ENCODE data around the gene DAPK2.

Gene DAPK2

GRCh38 chr15:63943829-63944680, 102.2 kb downstream of the DAPK2 start:
- no peak for DNase-seq (ENCODE audit: low read depth, low spot score)

- DNase-seq (ENCODE audit: low read depth, low spot score), result no peak
Observed at GRCh38 chr15:63942486-63943365, 103.6 kb downstream of the DAPK2 start.

- DNase-seq (ENCODE audit: low read depth, low spot score), result no peak
Observed at GRCh38 chr15:63941698-63942465, 104.4 kb downstream of the DAPK2 start.

- no peak for DNase-seq (ENCODE audit: low read depth, low spot score)
Observed at GRCh38 chr15:63940966-63941620, 105.2 kb downstream of the DAPK2 start.

GRCh38 chr15:63939531-63940130, 106.7 kb downstream of the DAPK2 start:
- no peak for DNase-seq (ENCODE audit: low read depth, low spot score)

GRCh38 chr15:63938486-63939061, 107.7 kb downstream of the DAPK2 start:
- DNase-seq (ENCODE audit: low read depth, low spot score), result no peak

- no peak for DNase-seq (ENCODE audit: low read depth, low spot score)
Observed at GRCh38 chr15:63933522-63933921, 112.8 kb downstream of the DAPK2 start.

DNA sequence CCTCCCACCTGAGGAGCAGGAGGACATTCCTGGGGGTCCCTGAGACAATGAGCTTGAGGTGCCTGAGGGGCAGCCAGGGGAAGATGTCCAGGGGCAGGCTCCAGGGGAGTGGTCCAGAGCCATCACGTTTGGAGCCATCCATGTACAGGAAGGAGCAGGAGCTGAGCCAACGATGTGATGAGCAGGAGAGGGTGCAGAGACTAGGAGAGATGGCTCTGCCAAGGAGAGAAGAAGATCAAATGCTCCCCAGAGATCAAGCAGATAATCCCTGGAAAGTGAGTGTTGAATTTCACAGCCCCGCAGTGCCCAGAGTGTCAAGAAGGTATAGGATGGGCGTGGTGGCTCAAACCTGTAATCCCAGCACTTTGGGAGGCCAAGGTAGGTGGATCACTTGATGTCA, 114.7 kb downstream of the DAPK2 start:
- no peak for DNase-seq (ENCODE audit: low read depth, low spot score)

GRCh38 chr15:63930034-63930433, 116.3 kb downstream of the DAPK2 start:
- no peak for DNase-seq (ENCODE audit: low read depth, low spot score)

GRCh38 chr15:63928185-63928842, 118.0 kb downstream of the DAPK2 start:
- no peak for DNase-seq (ENCODE audit: low read depth, low spot score)

DNA sequence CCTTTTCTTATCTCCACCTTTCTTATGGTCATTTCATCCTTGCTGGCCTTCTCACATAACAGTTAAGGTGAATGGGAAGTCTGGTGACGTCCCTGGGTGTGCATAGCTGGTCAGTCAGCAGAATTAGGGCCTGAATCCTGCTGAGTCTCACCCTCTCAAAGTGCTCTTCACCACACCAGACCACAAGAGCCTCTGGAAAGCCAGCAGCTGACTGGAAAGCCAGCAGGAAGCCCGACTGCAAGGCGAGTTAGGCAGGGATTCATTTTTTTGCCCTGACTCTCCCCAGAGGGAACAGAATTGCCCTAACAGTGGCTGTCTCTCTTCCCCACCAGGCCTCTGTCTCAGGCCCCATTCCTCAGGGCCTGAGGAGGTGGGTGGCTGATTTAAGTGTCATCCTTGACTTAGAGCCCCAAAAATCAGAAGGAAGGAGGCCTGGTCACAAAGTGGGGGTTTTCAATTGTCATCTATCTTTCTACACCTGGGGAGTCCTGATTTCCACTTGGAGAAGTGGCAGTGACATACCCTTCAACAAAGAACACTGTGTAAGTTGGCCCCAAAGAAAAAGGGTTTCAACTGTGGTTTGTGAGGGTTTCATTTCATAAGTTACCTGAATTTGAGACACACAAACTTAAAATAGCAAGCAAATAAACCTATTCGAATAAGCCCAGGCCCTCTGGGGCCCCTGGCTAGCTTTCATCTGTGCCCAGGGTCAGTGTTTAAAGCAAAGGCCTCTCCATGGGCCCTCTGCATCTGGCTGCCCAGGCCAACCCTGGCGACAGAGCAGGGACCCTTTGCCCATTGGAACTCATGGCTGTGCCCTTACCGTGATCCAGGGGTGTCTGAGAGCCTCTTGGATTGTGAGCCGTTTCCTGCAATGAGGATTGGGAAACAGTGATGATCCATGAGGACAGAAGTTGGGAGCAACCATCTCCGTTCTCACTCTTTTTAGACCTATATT, 122.0 kb downstream of the DAPK2 start:
- DNase-seq (ENCODE audit: low read depth, low spot score), result no peak

DNA sequence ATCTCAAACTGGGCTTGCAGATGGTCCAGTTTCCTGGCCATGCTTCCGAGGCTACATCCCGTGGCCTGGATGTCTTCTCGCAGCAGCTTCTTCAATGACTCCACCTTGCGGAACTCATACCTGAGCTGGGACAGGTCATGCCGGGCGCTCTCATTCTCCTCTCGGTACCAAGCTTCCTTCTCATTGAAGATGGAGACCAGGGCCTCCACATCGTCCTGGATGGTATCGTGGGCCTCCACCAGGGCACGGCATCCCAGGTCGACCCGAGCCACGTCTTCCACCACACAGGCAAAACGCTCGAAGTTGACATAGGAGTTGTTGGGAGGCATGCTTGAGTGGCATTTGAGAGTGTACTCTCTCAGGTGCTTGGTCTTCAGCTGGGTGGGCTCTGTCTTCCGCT, 123.4 kb downstream of the DAPK2 start:
- no peak for DNase-seq (ENCODE audit: low read depth, low spot score)

DNA sequence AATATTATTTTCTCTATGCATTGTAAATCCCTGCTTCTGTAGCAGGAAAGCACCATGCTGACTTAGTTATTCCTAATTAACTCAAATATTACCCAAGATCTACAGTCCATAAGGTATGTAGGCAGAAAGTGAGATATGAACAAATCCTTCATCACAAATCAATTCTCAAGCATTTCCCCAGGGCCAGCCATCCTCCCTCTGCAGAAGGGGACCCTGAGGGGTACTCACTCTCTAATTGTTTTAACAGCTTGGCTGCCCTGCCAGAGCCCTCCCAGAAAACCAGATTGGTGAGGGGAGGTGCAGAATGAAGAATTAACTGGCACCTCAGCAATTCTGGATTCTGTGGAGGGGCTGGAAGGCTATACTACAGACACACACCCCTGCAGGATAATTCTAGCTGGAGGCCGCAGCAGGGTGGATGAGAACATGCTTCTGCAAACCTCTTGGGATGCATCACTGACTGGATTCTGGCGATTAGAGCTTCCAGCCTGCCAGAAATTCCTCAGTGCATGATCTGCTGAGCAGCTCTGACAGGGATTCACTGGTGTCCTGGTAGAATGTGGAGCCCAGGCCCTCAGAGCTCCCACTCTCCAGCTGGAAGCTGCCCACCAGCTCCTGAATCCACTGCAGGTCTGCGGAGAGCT, 123.9 kb downstream of the DAPK2 start:
- DNase-seq (ENCODE audit: low read depth, low spot score), result no peak

- DNase-seq (ENCODE audit: low read depth, low spot score), result peak; percentile 94
Observed at GRCh38 chr15:63920504-63921175, 125.6 kb downstream of the DAPK2 start.

- DNase-seq (ENCODE audit: low read depth, low spot score), result no peak
Observed at GRCh38 chr15:63918901-63919348, 127.4 kb downstream of the DAPK2 start.

GRCh38 chr15:63918317-63918672, 128.0 kb downstream of the DAPK2 start:
- DNase-seq (ENCODE audit: low read depth, low spot score), result no peak

GRCh38 chr15:63917588-63918316, 128.5 kb downstream of the DAPK2 start:
- no peak for DNase-seq (ENCODE audit: low read depth, low spot score)

Data from smooth muscle cell of the brain vasculature (primary cell).